Esophagus muscularis mucosa (tissue), 4 donors: ENCODE data around the gene MRTFA. TPM values are rescaled to one million over a fixed set of nuclear protein-coding genes. Genes with fewer than 3 reads are reported as not detected.

Experiments
- DNase-seq: peaks from one replicate; pipeline ENCODE4 v3.0.0-alpha.2; 2017; ENCODE audit errors: extremely low spot score
- H3K27ac ChIP-seq, 4 donors: fragments of 200-600 bp; sonication (generic); replicated peaks in 1 of 4; 1 replicate in 3 of 4; 2 replicates in 1 of 4; pipeline ENCODE4 v1.5.1; 2016 to 2019; ENCODE audit warnings: mild to moderate bottlenecking in 1 of 4
- H3K27me3 ChIP-seq, 4 donors: fragments of 200-600 bp; sonication (generic); one replicate each; pipeline versions ENCODE4 v1.5.1 to v1.6.0; 2016 to 2019
- H3K36me3 ChIP-seq, 4 donors: fragments of 200-600 bp; sonication (generic); one replicate each; pipeline ENCODE4 v1.5.1; 2016 to 2019
- H3K4me1 ChIP-seq, 4 donors: fragments of 200-600 bp; sonication (generic); one replicate each; pipeline ENCODE4 v1.5.1; 2016 to 2019
- H3K4me3 ChIP-seq, 4 donors: fragments of 200-600 bp; sonication (generic); 1 replicate in 2 of 4; 2 replicates in 2 of 4; pipeline ENCODE4 v1.5.1; 2016 to 2019; ENCODE audit warnings: mild to moderate bottlenecking in 4 of 4, moderate library complexity in 1 of 4
- H3K9me3 ChIP-seq, 4 donors: fragments of 200-600 bp; sonication (generic); 1 replicate in 3 of 4; 2 replicates in 1 of 4; pipeline ENCODE4 v1.5.1; 2016 to 2019
- CTCF ChIP-seq, 3 experiments: fragments of 200-600 bp in 2 of 3; fragments of 450-650 bp in 1 of 3; sonication (generic) in 2 of 3; IDR thresholded peaks; one replicate each; pipeline ENCODE4 v1.5.1; 2017 to 2019; ENCODE audit warnings: antibody characterized with exemption in 3 of 3, mild to moderate bottlenecking in 2 of 3, moderate library complexity in 1 of 3
- EP300 ChIP-seq: sonication (generic); formaldehyde crosslinking; IDR thresholded peaks from one replicate; pipeline ENCODE4 v1.6.1; 2017; ENCODE audit warnings: antibody characterized with exemption
- POLR2A ChIP-seq: fragments of 450-650 bp; IDR thresholded peaks from one replicate; pipeline ENCODE4 v1.6.1; 2017; ENCODE audit warnings: antibody characterized with exemption, moderate library complexity, mild to moderate bottlenecking, low read depth
- POLR2AphosphoS5 ChIP-seq, 2 donors: sonication (generic); formaldehyde crosslinking; IDR thresholded peaks; one replicate each; pipeline ENCODE4 v1.6.1; 2017; ENCODE audit warnings: antibody characterized with exemption in 2 of 2
- WGBS: methylation state at CpG from one replicate; pipeline ENCODE4 v1.1.5; 2018; 5-methylcytosine and 5-hydroxymethylcytosine counted together
- intact Hi-C: fragments of 100-400 bp; cut with DNase I; formaldehyde crosslinking; loops from one replicate; pipeline ENCODE4 v1.15.1; 2023
- total RNA-seq, 4 donors: library from RNA; depleted of rRNA; stranded (reverse); fragments of >200 nt; gene quantifications; one replicate each; pipeline versions ENCODE4 v1.1.0 to v1.2.1, GENCODE V29; 2016

The MRTFA gene
- 10 to 100 TPM; 55.6 to 88.7 (median 73.6) TPM for total RNA-seq

- H3K36me3 ChIP-seq = no peaks in the 10 kb centered on the region
- peak within 1 kb of the TSS; percentile 74 to 90 (median 82) for H3K4me3 ChIP-seq
- no peaks in the 10 kb centered on the region for H3K27me3 ChIP-seq
- H3K9me3 ChIP-seq = no peaks in the 10 kb centered on the region
- under 1% methylated on average over 21 of the region's 82 CpGs for WGBS
- H3K4me1 ChIP-seq = peaks cover 15 to 53% (median 43%) of the 10 kb centered on the region in 4 donors
- intact Hi-C loops = loop anchor here (5.0 to 10.0 kb wide), 2 partner anchors 124 to 262 kb away; partner anchors contain the start of gene SGSM3
- peak; percentile 100 for DNase-seq
- TF ChIP-seq POLR2A (peak; percentile 98), POLR2AphosphoS5 (IDR thresholded peaks at IDR 0.05) (peak; percentile 95 to 99), CTCF (IDR thresholded peaks at IDR 0.05) (no peak), EP300 (peak; percentile 16)
- peak within 1 kb of the TSS; percentile 92 to 96 (median 93) for H3K27ac ChIP-seq
These were observed at the start of gene MRTFA for GRCh38 chr22:40636380-40637182. Gene MRTFA (minus strand): TSS chr22:40636719.

GRCh38 chr22:40685406-40685805 is 48.9 kb upstream of the MRTFA start:
- H3K27ac ChIP-seq = no peak overlapping the region
- no peaks in the 10 kb centered on the region for H3K27me3 ChIP-seq
- H3K36me3 ChIP-seq = no peaks in the 10 kb centered on the region
- H3K4me1 ChIP-seq = peaks cover 5 to 12% (median 11%) of the 10 kb centered on the region in 4 donors
- intact Hi-C loops = loop anchor here (10.0 kb wide), 1 partner anchor 209 kb away; no protein-coding TSS in a partner anchor
- no peaks in the 10 kb centered on the region for H3K9me3 ChIP-seq
- H3K4me3 ChIP-seq = no peak overlapping the region
- TF ChIP-seq POLR2A = no peak
- TF ChIP-seq CTCF (IDR thresholded peaks at IDR 0.05) = no peak
- no peak for TF ChIP-seq EP300
- no peak for TF ChIP-seq POLR2AphosphoS5 (IDR thresholded peaks at IDR 0.05)
- no peak for DNase-seq
- WGBS = 91% methylated on average over 3 of the region's 3 CpGs

GRCh38 chr22:40684728-40685127 is 48.2 kb upstream of the MRTFA start:
- no peak for DNase-seq
- no peak for TF ChIP-seq POLR2A
- TF ChIP-seq EP300 = no peak
- no peak for TF ChIP-seq POLR2AphosphoS5 (IDR thresholded peaks at IDR 0.05)
- TF ChIP-seq CTCF (IDR thresholded peaks at IDR 0.05) = no peak
- Histone ChIP-seq H3K4me3 (no peak overlapping the region), H3K27me3 (peaks cover 0 to 3% (median 0%) of the 10 kb centered on the region in 4 donors), H3K9me3 (no peaks in the 10 kb centered on the region), H3K4me1 (peaks cover 6 to 17% (median 15%) of the 10 kb centered on the region in 4 donors), H3K36me3 (no peaks in the 10 kb centered on the region), H3K27ac (no peak overlapping the region)
- intact Hi-C loops = loop anchor here (5.0 to 10.0 kb wide), 2 partner anchors 78 to 210 kb away; no protein-coding TSS in a partner anchor
- 63% methylated on average over 9 of the region's 9 CpGs for WGBS

- H3K9me3 ChIP-seq = no peaks in the 10 kb centered on the region
- H3K27ac ChIP-seq = no peak overlapping the region
- DNase-seq = no peak
- peaks cover 0 to 22% (median 4%) of the 10 kb centered on the region in 4 donors for H3K27me3 ChIP-seq
- H3K4me1 ChIP-seq = peaks cover 17 to 27% (median 27%) of the 10 kb centered on the region in 4 donors
- WGBS = 94% methylated on average over 19 of the region's 19 CpGs
- intact Hi-C loops = loop anchor here (5.0 to 10.0 kb wide), 2 partner anchors 81 to 213 kb away; no protein-coding TSS in a partner anchor
- TF ChIP-seq POLR2A (no peak), EP300 (no peak), CTCF (IDR thresholded peaks at IDR 0.05) (no peak), POLR2AphosphoS5 (IDR thresholded peaks at IDR 0.05) (no peak)
- no peak overlapping the region for H3K4me3 ChIP-seq
- no peaks in the 10 kb centered on the region for H3K36me3 ChIP-seq
These were observed 44.9 kb upstream of the MRTFA start for GRCh38 chr22:40681451-40681850.
